AG20443 (cell line): ENCODE data around the gene DHX15.
"Not testable (repeated sequence)": the region's sequence is repeated elsewhere in the genome, so short reads cannot be mapped to it uniquely, and the experiment has no call there.

ENCODE experiments used
- DNase-seq: peaks from one replicate; pipeline ENCODE4 v3.0.0; 2012; ENCODE audit warnings: low spot score, mixed read lengths

The DHX15 gene

DNA sequence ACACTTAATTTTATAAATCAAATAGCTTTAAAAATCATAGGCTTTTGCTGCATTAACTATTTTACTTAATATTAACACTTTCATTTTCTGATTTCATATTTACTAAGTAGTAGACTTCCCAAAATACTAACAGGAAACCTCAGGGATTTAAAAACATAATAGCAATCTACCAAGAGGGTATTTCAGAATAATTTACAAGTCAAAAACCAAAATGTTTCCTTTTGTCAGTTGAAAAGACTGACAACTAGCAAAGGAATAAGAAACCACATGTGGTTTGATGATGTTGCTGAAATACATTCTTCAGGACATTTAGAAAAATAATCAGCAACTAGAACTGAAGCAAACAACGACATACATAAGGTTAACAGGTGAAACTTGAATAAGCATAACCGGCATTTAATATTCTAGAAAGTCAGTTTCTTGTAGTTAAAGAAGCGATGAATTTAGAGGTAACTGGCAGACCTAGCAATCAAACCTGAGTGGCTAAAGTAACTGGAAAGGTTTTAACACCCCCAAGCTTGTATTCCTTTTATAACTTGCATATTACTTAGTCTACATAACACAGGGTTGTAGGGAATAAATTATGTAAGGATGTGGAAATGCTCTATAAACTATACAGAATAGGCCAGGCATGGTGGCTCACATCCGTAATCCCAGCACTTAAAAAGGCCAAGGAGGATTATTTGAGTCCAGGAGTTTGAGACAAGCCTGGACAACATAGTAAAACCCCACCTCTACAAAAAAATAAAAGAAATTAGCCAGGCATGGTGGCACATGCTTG lies 40.0 kb downstream of the DHX15 start:
- no peak for DNase-seq

DNA sequence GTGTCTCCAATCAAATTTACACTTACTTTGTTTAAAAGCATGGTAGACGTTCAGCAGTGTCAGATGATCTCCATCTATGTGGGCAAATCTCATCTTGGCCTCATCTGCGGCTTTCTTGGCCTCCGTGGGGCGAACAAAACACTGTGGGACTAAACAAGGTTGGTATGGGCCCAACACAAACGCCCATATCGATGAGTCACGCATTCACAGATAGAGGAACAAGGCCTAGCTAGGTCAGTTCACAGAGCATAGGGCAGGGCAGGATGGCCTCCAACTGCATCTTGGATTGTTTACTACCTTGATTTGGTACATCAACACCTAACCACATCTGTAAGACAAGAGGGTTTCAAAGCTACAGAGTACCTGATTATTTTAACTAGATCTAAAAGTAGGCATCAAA lies 47.3 kb downstream of the DHX15 start:
- DNase-seq = no peak

DNA sequence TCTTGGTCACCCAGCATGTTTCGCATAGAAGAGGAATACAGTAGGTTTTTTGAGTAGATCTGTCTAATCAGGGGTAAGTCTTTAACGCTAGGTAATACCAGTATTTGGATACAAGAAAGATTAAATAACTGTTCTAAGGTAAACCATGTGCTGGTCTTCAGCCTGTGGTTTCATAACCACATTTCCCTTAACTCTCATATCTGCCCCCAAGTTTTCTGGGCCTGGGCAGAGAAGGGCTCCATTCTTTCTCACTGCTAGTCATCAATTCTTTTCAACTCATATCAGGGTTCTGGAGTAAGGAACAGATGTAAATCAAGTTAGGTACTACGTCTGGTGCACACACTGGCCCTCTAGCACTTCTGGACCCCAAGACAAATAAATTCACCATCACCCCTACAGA lies 49.0 kb downstream of the DHX15 start:
- DNase-seq = no peak

DNA sequence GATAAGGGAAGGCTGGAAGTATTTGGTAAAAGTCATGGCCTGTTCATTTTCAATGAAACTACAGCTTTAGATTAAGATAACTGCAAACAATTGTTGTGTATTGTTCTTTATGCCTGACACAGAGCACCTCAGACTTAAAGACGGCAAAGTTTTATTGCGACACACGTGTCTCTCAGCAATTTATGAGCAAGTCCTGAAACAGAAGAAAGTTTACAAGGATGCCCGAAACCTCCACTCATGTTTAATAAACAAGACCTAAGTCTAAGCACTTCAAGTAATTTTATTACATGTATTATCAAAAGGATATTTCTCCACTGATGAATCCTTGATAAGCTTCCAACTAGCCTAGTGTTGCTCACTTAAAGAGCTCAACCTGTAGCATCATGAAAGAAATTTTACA lies 51.0 kb downstream of the DHX15 start:
- DNase-seq = no peak

DNA sequence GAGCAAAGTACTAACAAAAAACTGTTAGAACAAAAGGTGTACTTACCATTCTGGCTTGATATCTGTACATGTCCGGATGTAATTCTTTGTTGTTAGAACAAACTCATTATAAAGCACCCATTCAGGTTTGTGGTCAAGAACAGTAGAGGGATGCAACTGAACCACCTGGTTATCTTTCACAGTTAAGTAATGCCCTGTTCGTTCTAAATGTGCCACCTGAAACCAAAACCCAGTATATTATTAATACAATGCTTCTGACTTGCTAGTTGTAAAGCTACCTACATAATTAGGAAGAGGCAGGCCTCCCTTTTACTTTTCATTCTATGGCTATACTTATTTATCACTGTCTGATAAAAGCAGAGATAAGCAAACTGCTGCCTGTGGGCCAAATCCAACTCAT lies 54.8 kb downstream of the DHX15 start:
- DNase-seq = no peak

DNA sequence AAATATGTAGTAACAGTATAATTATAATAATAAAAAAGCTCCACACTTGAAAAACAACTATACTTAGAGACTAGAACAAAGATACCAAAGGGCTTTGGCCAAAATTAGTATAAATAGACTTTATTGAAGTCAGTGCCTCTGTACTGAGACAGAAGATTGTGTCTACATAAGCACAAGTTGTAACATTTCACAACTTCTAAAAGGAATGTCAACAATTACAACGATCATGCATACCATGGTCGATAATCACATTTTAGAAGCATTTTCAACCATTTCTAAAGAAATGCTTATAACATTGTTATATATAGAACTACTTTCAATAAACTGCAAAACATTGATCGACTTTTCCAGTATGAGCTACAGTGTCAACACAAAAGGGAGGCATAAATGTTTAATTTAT lies 57.0 kb downstream of the DHX15 start:
- no peak for DNase-seq

DNA sequence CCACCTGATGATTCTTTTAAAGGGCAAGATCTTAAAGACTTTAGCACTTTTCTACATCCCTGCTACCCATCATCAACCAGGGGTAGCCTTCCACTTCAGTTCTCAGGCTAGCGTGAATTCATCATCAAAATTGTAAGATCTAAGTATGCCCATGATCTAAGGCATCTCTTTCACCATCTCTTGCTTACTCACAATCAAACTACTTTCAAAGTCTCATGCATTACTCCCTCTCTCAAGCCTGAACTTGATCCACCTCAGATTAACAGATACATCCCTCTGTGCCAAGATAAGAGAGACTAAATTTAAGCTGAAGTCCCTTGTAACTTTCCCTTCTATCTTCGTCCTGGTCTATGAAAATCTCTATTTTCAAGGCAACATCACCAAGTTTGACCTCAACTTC lies 62.8 kb downstream of the DHX15 start:
- no peak for DNase-seq

DNA sequence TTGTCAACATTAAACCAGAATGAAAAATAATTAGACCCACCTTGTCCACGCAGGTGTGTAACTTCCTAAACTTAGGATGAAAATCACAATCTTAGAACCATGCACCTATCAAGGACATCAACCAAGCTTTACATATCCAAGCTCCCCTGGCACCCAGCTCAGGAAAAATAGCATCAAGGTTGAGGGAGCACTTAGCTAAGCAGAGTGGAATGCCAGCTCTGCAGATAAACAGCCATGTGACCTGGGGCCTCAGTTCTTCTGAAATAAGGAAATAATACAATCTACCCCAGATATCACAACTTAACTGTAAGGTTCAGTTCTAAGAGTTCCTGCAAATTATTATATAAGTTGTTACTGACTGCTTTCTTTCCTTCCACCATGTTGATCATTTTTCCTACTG lies 64.7 kb downstream of the DHX15 start:
- DNase-seq = peak; percentile 24

DNA sequence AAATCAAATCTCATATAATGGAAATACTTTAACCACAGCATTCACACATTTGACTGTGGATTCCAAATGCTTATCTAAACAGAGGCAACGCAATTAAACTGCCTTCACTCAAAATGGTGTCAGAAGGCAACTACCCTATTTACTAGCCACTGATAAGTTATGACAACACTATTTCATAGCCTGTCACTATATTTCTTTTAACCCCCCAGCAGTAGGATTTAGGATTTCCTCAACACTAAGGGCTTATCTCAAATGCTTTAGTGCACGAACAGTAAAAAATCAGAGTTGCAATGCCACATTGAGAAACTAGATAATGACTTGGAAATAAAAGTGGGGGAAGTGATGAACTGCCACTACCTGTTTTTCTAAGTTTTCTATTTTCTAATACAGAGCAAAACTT lies 66.7 kb downstream of the DHX15 start:
- DNase-seq = no peak

DNA sequence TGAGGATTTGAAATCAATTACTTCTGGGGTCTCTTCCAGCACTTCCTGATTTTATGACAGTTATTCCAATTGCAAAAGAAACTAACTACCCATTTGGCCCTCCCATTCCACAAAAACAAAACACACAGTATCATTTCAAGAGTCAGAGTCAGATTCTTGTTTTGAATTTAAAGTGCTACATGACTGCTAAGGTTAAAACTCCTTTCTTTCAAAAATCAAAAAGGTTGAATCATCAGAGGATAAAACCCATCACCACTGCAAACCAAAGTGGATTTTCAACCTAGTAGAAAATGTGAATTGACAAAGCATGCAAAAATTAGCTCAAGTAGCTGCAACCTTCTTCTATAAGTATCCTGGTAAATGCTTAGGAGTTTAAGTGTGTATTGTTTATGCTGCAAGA lies 67.4 kb downstream of the DHX15 start:
- DNase-seq = no peak

DNA sequence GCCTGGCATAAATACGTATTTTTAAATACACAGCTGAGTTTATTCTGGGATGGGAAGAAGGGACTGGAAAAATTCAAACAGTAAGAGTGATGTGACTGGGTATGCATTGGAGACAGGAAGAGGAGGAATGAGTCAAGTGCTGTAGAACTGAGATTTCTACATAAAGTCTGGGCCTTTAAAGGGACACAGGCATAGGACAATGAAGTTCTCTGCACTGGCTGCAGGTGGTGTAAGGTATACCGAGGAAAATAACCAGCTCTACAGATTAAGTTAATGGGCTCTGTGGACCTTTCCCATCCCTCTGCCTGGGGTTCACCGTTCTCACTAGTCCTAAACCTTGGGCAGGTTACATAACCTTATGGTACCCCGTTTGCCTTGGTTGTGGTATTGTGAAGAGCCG lies 68.7 kb downstream of the DHX15 start:
- DNase-seq = no peak

DNA sequence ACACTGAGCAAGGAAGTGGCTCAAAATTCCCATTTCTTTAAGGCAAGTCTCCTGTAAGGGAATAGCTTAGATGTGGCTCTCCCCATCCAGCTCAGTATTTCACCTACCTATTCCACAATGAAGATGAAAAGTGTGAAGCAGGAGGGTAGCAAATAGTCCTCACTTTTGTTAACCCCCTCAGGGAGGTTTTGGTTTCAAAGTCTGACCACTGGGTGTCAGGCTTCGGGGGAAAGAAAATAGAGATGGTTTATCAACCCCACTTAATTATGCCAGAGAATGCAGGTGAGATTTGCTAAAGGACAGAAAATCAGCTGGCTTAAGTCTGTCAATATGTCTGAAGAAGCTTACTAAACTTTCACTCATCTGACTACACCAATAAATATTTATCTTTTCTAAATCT lies 69.5 kb downstream of the DHX15 start:
- no peak for DNase-seq

DNA sequence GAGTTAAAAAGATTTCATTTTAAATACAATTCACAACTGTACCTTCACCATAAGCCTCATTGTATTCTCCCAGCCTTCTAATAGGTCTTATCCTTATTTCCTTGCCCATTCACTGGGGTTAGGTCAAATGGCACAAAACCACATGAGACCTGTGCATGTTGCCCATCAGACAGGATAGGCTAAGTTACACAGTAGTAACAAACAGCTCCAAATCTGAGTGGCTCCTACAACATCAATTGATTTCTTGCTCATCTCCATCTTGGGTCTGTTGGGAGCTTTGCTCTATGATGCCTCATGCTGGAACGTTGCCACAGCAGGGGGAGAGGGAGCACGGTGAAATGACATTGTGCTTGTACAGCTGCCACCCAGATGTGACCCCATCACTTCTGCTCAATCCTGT lies 70.6 kb downstream of the DHX15 start:
- DNase-seq = no peak

DNA sequence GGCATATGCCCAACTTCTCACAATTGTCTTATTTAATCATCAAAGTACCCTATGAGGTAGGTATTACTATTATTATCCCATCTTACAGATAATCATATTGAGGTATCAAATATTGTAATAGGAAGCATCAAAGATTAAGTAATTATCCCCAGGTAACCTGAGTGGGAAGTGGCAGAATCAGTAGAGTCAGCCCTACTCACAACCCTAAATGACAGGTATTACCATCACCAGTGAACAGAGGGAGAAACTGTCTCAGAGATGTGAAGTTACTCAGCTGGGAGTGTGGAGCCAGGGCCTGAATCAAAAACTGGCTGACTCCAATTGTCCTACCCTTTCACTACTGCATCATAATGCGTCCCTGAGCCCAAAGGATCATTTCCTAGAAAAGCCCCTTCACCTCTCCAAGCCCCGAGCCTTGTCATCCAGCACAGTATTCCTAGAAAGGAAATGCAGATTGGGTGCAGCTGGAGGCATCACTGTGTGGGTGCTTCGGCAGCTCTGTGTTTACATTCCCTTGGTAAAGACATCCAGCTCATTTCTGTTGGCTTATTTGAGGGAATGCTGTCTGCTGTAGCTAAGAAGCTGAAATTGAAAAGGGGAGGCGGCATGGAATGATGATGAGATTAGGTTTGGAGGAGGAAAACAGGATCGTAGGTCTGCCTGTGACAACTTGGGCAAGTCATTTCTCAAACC lies 72.8 kb downstream of the DHX15 start:
- no peak for DNase-seq

DNA sequence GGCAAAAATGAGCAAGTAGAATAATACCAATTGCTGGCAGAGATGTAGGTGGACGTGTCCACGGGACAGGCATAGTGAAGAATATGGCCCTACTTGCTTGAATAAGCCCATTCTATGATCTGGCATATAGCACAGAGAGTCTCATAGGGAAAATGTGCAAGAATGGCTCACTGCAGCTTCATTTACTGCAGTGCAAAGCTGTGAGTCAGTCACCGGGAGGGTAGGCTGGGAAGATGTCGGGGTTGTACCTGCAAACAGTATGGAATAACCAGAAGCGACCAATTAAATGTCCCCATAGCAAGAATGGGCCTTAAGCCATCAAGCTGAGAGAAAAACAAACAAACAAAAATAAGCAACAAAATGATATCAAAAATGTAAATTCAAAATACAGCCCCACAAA lies 74.3 kb downstream of the DHX15 start:
- no peak for DNase-seq

DNA sequence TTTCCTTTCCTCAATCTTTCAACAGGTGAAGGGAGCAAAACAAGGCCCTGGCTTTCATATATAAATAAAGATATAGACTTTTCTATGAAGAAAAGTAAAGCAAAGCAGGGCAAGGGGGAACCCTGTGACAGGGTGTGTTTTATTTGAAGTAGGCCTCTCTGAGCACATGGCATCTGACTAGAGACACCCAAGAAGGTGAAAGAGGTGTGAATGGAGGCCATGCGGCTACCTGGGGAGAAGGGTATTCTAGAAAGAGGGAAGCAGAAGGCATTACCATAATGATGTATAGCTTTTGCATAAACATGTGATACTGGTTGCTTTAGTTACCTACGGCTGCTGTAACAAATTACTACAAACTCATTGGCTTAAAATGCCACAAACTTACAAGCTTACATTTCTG lies 75.8 kb downstream of the DHX15 start:
- DNase-seq = no peak

DNA sequence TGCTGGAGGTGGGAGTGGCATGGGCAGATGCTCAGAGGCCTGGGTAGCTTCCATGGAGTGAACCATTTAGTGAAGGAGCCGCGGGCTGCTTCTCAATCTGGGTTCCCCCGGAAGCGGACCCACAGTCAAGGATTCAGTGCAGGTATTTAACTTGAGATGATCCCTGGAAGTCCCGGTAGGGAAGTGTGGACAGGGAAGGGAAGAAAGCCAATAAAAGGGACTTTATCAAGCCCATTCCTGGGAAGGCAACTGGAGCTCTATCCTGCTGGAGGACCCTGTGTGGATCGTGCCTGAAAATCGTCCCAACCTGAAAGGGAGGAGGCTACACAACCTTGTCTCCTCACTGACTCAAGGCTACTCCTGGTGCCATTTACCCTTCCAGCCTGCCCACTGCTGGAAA lies 76.9 kb downstream of the DHX15 start:
- DNase-seq = no peak

DNA sequence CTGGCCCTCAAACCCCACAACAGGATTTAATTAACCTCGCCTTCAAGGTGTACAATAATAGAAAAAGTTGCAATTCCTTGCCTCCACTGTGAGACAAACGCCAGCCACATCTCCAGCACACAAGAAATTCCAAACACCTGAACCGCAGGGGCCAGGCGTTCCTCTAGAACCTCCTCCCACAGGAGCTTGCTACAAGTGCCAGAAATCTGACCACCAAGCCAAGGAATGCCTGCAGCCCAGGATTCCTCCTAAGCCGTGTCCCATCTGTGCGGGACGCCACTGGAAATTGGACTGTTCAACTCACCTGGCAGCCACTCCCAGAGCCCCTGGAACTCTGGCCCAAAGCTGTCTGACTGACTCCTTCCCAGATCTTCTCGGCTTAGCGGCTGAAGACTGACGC lies 81.3 kb downstream of the DHX15 start:
- not testable (repeated sequence) for DNase-seq

DNA sequence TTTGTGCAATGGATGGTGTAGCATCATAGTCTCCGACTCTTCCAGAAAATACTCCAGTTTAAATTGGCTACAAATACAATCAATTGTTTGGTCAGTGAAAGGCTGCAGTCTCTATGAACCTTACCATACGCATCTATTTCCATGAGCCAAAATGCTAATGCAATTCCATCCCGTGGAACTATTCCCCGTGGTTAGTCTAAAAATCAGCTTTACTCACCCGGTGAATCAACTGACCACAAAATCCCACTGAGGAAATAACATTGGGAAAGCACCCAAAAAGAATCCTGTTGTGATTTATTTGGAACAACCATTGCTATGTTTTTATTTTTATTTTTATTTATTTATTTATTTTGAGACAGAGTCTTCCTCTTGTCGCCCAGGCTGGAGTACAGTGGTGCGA lies 87.1 kb downstream of the DHX15 start:
- no peak for DNase-seq

DNA sequence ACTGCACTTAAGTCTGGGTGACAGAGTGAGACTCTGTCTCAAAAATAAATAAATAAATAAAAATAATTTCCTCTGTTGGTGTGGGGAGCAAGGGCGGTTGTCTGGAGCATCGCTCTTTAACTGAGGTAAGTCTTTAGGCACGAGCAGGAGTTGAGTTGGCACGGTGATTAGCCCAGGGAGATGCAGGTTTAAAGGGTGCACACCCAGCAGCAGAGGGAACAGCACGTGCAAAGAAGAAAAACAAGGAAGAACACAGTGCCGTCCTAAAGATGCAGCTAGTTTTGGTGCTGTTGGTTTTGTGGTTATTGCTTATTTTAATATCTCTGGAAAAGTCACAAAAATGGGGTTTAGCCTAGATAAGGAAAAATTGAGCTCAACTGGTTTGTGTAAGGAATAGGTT lies 87.8 kb downstream of the DHX15 start:
- no peak for DNase-seq

DNA sequence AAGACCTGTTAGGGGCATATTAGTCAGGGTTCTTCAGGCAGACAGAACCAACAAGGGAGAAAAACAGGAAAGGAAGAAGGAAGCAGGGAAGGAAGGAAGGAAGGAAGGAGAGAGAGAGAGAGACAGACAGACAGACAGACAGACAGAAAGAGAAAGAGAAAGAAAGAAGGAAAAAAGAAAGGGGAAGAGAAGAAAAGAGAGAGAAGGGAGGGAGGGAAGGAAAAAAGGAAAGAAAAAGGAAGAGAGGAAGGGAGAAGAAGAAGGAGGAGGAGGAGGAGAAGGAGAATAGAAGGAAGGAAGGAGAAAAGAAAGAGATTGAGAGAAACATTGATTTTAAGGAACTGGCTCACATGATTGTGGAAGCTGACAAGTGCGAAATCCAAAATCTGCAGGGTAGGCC lies 89.0 kb downstream of the DHX15 start:
- DNase-seq = no peak

DNA sequence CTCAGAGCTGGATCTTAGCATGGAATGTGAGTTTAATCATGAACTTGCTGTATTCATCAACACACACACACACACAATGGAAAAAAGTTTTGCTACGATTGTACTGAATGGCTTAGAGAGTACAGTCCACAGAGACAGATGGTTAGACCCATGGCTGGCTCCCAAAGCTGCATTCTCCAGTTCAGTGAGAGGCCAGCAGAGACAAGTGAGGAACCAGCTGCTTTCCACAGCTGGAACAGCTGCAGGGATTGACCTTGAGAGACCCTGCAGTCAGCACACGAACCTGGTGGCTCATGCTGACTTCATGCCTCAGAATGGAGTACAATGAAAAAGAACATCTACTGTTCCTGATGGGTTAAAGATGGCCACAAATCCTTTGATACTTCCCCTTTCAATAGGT lies 94.5 kb downstream of the DHX15 start:
- DNase-seq = no peak

DNA sequence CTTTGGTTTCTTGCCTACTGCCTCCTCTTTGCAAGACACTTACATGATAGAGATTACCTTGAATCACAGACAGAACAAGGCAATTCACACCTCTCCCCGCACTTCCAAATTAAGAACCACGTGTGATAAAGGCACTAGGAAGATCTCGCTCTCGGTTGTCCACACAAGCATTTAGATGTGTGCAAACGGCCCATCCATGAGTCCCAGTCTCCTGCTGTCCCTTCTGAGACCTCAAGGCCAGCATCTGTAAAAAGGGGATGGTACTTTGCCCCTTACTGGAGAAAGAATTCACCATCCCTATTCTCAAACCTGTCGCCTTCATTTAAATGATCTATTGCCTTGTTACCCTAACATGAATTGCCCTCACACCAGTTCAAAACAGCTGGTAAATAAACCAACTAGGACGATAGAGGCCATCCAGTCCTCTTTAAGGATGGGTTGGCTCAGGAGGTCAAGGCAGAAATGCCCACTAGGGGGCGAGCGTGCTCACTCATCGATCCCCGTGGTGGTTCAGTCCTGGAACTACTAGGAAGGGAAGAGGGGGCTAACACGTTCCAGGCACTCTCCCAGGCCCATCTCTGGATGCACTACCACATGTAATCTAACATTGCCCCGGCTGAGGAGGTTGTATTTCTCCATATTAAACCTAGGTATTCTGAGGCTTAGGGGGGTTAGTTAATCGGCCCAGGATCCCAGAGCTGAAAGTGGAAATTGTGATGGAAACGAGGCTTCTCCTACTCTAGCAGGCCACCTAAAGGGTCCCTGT lies 95.8 kb downstream of the DHX15 start:
- DNase-seq = peak; percentile 86
